ENCODE results near the gene MRM3.
A peak's percentile ranks its signal among the peaks of the same experiment; 100 is the strongest.
"Not testable (repeated sequence)": the region's sequence is repeated elsewhere in the genome, so short reads cannot be mapped to it uniquely, and the experiment has no call there.

MRM3 gene

GRCh38 chr17:781805-782731 lies at the start of gene MRM3, which contains the start of gene GLOD4:
Gene MRM3, plus strand, starts transcription at chr17:782353. Its CDS starts 26 bp downstream, at chr17:782379.
Gene GLOD4, minus strand, starts transcription at chr17:782280. Its CDS starts 25 bp downstream, at chr17:782255.
- peak; percentile 97 for DNase-seq

- no peak for DNase-seq
Measured at GRCh38 chr17:732902-733720, 49.0 kb upstream of the MRM3 start.

- DNase-seq, result no peak
Measured at GRCh38 chr17:733743-734142, 48.4 kb upstream of the MRM3 start.

GRCh38 chr17:737561-738113 lies 44.5 kb upstream of the MRM3 start:
- DNase-seq, result no peak

GRCh38 chr17:740240-741017 lies 41.7 kb upstream of the MRM3 start:
- no peak for DNase-seq

GRCh38 chr17:742147-742793 lies 39.9 kb upstream of the MRM3 start:
- no peak for DNase-seq

- DNase-seq, result no peak
Measured at GRCh38 chr17:743139-743538, 39.0 kb upstream of the MRM3 start.

GRCh38 chr17:744937-745336 lies 37.2 kb upstream of the MRM3 start:
- no peak for DNase-seq

- DNase-seq, result no peak
Measured at GRCh38 chr17:745406-745805, 36.7 kb upstream of the MRM3 start.

GRCh38 chr17:746181-746580 lies 36.0 kb upstream of the MRM3 start:
- DNase-seq, result no peak

GRCh38 chr17:746783-747629 lies 35.1 kb upstream of the MRM3 start:
- no peak for DNase-seq

GRCh38 chr17:748604-749003 lies 33.5 kb upstream of the MRM3 start:
- DNase-seq, result not testable (repeated sequence)

GRCh38 chr17:749359-749758 lies 32.8 kb upstream of the MRM3 start:
- not testable (repeated sequence) for DNase-seq

GRCh38 chr17:750431-751037 lies 31.6 kb upstream of the MRM3 start:
- DNase-seq, result no peak

- DNase-seq, result peak; percentile 44
Measured at GRCh38 chr17:751269-752001, 30.7 kb upstream of the MRM3 start.

- peak; percentile 99 for DNase-seq
Measured at GRCh38 chr17:752002-752619, 30.0 kb upstream of the MRM3 start, which contains the start of gene GEMIN4. Gene GEMIN4, minus strand, starts transcription at chr17:752264. Its CDS starts 122 bp downstream, at chr17:752142.

- peak; percentile 37 for DNase-seq
Measured at GRCh38 chr17:752620-753219, 29.4 kb upstream of the MRM3 start.

- no peak for DNase-seq
Measured at GRCh38 chr17:753418-753817, 28.7 kb upstream of the MRM3 start.
